NCI-H526 (cell line): ENCODE results near the gene TMEM51.
A peak's percentile ranks its signal among the peaks of the same experiment; 100 is the strongest.

Source experiments
- DNase-seq, 2 experiments: peaks; one replicate each; lab custom pipeline; 2025; lab: John Stamatoyannopoulos, UW

Gene TMEM51

DNA sequence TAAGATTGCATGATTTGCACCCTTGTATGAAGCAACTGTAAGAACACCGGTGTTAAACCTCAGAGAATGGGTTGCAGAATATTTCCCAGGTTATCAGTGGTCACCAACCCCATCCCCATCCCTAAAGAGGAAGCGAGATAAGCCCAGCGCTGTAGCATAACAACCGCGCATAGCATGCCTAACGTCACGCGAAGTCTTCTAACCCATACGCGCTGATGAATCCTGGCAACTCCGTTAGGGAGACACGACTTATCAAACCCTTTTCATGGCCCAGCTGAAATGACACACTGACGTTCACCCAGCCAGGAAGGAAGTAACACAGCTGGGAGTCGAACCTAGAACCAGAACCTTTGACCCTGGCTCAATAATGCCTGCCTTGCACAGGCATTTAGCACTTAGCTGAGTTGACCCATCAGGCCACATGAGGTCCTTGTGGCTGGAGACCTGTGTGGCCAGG lies 24.2 kb downstream of the TMEM51 start:
- DNase-seq = no peak

DNA sequence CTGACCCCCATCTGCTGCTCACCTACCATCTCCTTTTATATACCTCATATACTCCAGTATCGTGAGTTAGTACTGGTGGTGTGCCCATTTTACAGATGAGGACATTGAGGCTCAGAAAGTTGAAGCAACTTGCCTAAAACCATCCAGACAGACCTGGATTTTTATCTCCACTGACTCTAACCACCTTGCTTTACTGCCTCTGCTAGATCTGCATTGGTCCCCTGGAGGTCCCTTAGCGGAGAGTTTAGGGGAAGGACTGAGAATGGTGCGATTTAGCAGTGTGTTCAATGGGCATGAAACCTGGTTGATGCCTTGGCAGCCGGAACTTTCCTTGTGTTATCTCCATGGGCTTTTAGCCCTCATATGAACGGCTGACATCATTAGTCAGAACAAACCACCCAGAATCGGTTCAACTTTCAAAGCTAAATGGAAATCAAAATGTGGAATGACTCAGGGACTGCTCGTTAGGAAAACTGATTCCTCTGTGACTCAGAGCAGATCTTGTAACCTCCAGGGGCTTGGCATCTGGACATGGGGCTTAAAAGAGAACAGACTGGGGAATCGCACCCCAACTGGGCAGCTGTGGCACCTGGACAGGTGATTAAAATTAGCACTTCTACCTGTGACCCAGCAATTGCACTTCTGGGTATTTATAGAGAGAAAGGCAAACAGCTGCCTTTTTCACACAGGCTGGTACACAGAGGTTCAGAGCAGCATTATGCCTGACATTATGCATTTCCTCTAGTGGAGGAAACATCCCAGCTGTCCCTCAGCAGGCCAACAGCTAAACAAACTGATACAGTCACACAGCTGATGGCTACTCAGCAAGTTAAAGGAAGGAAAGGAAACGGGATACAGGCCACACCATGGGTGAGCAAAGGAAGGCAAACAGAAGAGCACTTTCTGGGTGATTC lies 25.3 kb downstream of the TMEM51 start:
- DNase-seq = peak in 1 of 2 experiments; percentile 48

- no peak for DNase-seq
Observed at GRCh38 chr1:15179485-15179883, 25.9 kb downstream of the TMEM51 start.

DNA sequence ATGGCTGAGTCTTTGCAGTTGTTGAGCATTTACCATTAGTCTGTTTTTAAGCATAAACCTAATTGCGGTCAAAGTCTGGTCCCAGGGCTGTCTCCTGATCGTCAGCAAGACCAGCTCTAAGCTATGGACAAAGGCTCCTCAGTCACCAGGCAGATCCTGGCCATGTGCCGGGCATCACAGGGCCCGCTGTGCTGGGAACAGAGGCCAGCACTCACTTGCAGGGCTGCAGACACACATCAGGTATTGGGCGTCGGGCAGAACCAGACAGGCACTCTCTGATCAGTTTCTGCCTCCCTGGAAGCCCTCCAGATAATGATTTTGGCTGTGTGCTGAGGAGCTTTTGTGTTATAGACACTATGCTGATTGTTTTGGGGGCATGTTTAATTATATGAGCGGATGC lies 26.6 kb downstream of the TMEM51 start:
- DNase-seq = no peak

DNA sequence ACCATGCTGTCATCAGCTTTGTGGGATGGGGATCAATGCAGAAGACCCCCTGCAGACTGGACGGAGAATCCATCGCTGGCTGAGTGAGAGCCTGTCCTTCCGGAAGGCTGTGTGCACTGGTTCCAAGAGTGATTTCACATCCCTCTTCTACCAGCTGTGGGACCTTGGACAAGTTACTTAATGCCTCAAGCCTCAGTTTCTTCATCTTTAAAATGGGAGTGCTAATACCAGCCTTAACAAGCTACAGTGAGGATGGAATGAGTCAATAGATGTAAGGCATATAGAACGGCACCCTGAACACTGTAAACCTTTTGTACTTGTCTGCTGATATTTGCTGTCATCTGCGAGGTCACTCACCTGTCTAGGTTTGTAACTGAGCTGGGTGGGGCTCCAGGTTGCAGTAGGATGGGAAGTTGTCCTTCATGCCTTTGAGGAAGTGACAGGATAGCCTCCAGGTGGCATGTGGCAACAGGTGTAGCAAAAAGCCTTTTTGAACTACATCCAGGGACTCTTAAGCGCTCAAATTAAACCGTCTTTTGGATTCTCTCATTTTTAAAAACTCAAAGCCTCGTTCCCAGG lies 27.5 kb downstream of the TMEM51 start:
- DNase-seq = peak in 1 of 2 experiments; percentile 41

- no peak for DNase-seq
Observed at GRCh38 chr1:15181564-15181963, 28.0 kb downstream of the TMEM51 start.

GRCh38 chr1:15184436-15185241 lies 31.1 kb downstream of the TMEM51 start:
- DNase-seq = peak in 1 of 2 experiments; percentile 39

GRCh38 chr1:15185617-15186016 lies 32.1 kb downstream of the TMEM51 start:
- DNase-seq = no peak

DNA sequence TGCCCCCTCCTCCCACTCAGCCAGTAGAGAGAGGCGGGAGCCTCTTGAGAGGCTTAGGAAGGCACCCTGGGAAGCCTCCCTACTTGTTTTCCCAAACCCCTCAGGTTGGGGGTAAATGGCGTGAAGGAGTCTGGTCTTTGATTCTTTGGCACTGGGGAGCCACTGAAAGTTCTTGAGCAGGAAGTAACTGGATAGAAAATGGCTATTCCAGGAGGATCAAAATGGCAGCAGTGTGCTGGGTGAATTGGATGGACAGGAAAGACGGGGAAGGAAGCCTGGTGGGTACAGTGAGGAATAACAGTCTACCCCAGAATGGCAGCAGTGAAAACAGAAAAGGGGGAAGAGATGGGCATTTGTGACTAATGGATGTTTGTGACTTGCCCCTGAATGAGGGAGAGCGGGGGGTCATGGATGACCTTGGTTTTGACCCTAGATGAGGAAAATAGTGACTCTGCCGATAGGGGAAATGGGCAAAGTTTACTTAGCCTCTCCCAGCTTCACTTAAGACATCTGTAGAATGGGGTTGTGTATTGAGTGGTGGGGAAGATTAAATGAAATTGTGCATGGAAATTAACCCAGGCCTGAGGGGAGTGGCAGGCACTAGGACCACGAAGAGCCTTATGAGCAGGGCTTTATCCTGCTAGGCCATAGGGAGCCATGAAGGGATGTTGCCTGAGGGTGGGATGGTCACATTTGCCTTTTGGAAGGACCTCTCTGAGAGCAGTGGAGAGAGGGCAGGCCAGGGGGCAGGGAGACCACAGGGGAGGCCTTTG lies 32.7 kb downstream of the TMEM51 start:
- no peak for DNase-seq

- no peak for DNase-seq
Observed at GRCh38 chr1:15186846-15187151, 33.3 kb downstream of the TMEM51 start.

- DNase-seq = peak in 1 of 2 experiments; percentile 44
Observed at GRCh38 chr1:15187175-15188129, 33.9 kb downstream of the TMEM51 start.

GRCh38 chr1:15188130-15188524 lies 34.6 kb downstream of the TMEM51 start:
- peak in 1 of 2 experiments; percentile 28 for DNase-seq

DNA sequence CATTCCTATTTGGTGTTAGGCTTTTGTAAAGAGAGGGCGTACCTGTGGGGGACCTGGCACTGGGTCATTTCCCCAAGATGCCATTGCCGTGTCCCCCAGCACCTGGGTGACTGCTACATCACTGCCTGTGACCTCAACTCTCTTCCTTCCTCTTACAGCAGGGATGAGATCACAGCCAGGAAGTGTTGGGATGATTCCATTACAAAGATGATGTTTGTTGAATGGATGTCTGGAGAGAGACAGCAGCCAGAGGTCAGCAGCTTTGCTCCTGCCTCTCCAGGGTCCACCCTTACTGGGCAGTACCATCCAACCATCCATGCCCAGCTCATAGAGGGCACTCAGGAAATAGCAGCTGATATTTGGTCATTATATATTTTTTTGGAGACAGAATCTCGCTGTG lies 35.1 kb downstream of the TMEM51 start:
- no peak for DNase-seq

GRCh38 chr1:15189692-15190370 lies 36.3 kb downstream of the TMEM51 start:
- peak; percentile 59 to 73 for DNase-seq

- DNase-seq = no peak
Observed at GRCh38 chr1:15191267-15191666, 37.7 kb downstream of the TMEM51 start.

DNA sequence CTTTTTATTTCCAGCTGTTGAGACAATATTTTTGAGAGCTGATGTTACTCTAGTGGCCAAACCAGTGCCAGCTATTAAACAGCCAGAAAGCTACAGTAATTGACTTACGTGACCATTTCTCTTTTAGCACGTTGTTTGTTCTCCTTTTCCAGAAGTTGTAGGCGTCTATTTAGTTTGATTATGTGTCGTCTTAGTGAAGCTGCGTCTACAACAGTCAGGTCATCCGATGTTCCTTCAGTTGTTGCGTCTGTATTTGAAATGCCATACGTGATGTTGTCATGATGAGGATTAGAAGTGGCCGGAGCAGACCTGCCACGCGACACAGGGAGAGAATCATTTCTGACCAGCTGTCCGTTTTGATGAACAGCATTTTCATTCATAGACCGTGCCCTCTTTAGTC lies 38.2 kb downstream of the TMEM51 start:
- no peak for DNase-seq

DNA sequence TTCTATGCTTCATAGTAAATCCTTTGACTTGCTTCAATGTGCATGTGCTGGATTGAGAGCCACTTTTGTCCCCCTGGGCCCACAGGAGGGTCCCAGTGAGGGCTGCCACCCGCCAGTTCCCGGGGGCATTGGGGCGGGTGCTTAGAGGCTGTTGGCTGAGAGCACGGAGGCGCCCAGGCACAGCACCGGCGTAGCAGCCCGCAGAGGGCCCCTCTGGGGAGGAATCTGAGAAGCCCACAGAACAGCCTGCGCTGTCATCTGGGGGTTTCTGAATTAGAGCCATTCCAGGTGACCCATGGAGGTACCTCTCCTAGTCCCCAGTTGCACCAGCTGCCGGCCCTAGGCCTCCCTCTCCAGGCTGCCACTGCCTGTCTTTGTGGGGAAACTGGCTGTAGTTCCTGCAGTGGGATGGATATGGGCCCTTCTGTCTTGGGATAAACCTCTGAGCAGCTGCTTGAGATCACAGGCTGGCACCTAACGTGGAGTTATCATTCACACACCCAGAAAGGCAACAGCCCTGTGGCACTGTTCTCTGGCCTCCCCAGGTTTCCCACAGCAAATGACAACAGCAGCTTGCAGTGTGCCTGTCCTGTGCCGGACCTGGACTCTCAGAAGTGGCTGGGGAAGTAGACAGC lies 39.5 kb downstream of the TMEM51 start:
- no peak for DNase-seq

GRCh38 chr1:15195420-15196052 lies 42.0 kb downstream of the TMEM51 start:
- DNase-seq = no peak

GRCh38 chr1:15196069-15196468 lies 42.5 kb downstream of the TMEM51 start:
- DNase-seq = no peak
